Measurements from ENCODE around the gene FOXO1.

FOXO1 gene

DNA sequence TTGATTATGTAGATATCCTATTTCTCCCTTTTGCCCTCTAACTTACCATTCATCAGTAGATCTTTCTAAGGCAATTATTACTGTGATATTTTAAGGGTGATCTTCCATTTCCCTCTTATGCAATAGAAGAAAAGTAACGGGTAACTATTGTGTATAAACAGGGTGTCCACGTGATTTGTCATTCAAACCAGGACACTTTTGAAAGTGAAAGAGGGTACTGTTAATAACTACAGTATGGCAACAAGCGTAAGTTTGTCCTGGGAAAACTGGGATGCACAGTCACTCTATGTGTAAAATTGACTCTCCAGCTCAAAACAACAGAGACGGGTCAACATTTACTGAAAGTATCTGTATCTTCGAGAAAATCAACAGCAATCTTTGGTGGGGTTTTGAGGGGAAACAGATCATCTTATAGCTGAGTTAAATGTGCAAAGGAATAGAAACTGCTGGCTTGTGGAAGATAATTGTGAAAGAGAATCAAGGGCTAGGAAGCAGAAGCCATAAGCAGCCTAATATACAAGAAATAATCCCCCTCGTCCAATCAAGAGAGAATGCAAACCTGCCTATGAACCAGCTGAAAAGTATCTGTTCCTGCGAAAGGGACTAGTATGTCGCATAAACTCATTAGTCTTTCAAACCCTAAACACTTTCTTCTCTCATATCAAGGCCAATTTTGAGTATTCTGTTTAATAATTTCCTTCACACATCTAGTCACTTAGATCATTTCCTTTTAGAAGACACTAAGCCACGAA, 126.7 kb downstream of the FOXO1 start:
- peak; percentile 58 for DNase-seq

DNA sequence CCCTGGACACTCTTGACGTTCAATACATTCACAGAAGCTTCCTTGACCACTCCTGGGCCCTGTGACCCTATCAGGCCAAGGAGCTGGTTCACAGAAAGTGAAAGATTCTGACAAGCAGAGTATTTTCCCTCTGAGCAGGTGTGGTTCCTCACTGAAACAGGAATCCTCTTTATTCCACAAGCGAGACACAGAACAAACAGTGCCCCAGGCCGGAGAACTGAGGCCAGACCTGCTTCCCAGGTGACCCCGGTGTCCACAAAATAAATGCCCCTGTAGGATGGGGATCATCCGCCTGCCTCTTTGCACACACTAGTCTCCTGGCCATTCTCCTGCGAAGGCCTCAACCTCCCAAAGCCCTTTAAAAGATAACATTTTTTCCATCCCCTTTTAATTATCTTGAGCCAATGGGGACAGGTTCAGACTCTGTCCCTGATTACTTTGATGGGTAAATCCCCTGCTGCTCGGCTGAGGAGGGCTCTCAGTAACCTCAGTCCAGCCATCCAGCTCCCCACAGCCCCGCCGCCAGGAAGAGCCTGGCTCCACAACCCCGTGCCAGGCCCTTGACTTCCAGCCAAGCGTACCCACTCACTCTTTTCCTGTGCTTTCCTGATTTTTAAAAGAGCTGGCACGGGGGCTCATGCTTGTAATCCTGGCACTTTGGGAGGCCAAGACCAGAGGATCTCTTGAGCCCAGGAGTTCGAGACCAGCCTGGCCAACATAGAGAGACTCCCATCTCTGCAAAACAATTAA, 129.1 kb downstream of the FOXO1 start:
- no peak for DNase-seq

DNA sequence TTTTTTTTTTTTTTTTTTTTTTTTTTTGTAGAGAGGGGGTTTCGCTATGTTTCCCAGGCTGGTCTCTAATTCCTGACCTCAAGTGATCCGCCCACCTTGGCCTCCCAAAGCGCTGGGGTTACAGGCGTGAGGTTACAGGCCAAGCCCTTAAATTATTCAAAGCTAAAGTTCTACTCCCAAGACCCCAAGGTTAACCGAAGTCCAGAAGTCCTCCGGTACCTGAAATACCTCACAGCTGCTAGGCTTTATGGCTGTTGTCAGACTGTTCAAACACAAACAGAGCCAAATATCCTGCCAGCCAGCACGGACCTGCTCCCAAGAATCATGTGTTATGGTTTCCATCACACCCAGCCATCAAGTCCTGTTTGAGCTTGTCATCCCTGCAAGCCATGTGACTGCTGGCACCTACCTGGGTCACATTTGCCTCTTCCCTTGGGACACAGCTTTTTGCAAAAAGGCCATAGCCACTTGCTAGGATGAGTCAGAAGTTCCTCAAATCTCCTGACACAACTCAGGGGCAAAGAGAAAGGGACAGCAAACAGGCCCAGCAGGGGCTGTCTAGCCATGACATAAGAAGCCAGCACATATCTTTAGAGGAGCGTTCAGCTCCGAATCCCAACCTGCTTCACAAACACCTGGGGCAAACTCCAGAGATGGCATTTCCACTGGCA, 129.9 kb downstream of the FOXO1 start:
- peak; percentile 27 for DNase-seq

- DNase-seq = no peak
These were observed 131.1 kb downstream of the FOXO1 start for GRCh38 chr13:40535345-40535836.

DNA sequence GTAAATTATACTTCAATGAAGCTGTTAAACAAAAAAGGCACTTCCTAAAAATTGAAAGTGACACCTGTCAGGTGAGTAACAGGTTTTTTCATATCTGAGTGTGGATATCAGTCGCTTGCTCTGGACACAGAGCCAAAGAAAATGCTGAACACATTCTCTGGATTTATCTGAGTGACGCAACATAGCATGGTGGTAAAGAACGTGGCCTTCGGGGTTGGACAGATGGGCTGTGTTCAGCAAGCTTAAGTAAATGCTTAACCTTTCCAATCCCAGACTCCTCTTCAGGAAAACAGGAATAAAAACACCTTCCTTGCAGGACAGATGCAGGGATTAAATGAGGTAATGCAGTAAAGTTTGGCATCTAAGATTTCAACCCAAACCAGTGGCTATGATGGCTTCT, 132.0 kb downstream of the FOXO1 start:
- no peak for DNase-seq

DNA sequence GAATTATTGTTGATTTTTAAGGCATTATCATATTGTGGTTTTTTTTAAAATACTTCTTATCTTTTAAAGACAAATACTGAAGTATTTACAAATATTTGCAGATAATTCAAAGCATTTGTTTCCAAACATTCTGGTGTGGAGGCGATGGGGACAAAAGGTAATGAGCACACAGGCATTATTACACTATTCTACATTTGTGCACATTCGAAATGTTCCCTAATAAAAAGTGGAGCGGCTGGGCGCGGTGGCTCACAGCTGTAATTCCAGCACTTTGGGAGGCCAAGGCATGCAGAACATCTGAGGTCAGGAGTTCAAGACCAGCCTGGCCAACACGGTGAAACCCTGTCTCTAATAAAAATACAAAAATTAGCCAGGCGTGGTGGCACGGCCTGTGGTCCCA, 133.4 kb downstream of the FOXO1 start:
- no peak for DNase-seq

- DNase-seq = no peak
These were observed 135.5 kb downstream of the FOXO1 start for GRCh38 chr13:40530961-40531360.

GRCh38 chr13:40528881-40529280, 137.6 kb downstream of the FOXO1 start:
- no peak for DNase-seq

DNA sequence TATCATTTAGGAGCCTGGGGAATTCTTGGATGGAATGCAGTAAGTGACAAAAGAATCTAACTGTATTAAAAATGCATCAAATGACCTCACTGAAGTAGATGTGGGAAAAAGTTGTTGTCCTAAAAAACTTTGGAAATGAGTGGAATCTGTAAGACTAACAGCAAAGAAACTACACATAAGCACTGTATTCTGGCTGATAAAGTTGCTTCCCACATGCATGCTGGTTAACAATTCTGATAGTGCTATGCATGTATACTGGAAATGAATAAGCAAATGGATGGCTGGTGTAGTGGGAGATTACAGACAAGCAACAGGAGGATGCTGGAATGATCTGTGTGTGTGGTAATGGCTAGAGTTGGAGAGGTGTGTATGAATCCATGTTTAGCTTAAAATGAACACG, 138.5 kb downstream of the FOXO1 start:
- DNase-seq = no peak

GRCh38 chr13:40522282-40522681, 144.2 kb downstream of the FOXO1 start:
- no peak for DNase-seq

GRCh38 chr13:40520916-40521315, 145.5 kb downstream of the FOXO1 start:
- DNase-seq = no peak

DNA sequence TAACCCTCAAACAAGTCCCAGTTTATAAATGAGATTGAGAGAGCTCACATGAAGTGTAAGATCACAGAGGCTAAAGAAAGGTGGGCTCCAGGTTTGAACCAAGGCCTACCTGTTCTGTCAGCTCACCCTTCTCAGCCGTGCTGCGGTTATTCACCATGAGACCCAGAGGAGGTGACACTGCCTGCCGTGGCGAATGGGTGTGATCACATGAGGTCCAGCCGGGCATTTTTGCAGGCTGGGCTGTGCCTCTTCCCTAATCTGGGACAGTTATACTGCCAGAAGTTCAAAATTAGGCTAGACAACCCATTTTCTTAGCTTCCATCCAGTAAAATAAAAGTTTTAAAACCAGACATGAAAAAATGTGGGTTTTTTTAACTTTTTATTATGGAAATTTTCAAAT, 146.8 kb downstream of the FOXO1 start:
- no peak for DNase-seq

GRCh38 chr13:40518481-40518882, 148.0 kb downstream of the FOXO1 start:
- no peak for DNase-seq

- DNase-seq = no peak
These were observed 148.7 kb downstream of the FOXO1 start for GRCh38 chr13:40517486-40518480.

GRCh38 chr13:40515702-40516101, 150.7 kb downstream of the FOXO1 start:
- no peak for DNase-seq

- DNase-seq = peak; percentile 13
These were observed 151.6 kb downstream of the FOXO1 start for GRCh38 chr13:40514802-40515201.

GRCh38 chr13:40509876-40510275, 156.6 kb downstream of the FOXO1 start:
- no peak for DNase-seq

- no peak for DNase-seq
These were observed 157.6 kb downstream of the FOXO1 start for GRCh38 chr13:40508767-40509342.

DNA sequence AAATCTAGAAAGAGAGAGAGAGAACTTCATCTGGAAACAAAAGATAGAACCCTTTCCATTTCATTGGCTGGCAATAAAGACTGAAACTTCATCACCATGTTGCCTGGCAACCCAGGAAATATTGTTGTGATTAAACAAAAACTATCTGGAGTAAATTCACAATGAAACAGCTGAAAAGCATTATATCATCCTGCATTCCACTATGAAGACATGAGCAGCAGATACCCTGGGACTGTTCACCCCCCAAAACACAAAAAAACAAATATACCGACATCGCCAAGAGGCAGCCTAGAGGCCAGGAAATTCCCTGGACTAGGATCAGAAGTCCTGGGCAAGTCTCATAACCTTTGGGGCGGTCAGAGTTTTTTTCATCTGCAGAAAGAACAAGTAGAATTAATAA, 158.3 kb downstream of the FOXO1 start:
- DNase-seq = no peak

- no peak for DNase-seq
These were observed 159.6 kb downstream of the FOXO1 start for GRCh38 chr13:40506592-40507446.
